Esophagus mucosa (tissue), 1 donor: Measurements from ENCODE around the gene EOMES. TPM values are rescaled to one million over a fixed set of nuclear protein-coding genes. Genes with fewer than 3 reads are reported as not detected.

Source experiments
- ATAC-seq: fragments of 200-7000 bp; cut with Tn5 transposase; one replicate; pipeline ENCODE4 v1.9.1; 2020
- total RNA-seq: library from RNA; stranded (reverse); gene quantifications from one replicate; pipeline ENCODE4 v1.2.4, GENCODE V29; 2023
- donor health status: DM: yes; HTN: yes; CAD: no.

Gene EOMES
- total RNA-seq, 1 donor from 2014 or later, result 0.12 TPM

DNA sequence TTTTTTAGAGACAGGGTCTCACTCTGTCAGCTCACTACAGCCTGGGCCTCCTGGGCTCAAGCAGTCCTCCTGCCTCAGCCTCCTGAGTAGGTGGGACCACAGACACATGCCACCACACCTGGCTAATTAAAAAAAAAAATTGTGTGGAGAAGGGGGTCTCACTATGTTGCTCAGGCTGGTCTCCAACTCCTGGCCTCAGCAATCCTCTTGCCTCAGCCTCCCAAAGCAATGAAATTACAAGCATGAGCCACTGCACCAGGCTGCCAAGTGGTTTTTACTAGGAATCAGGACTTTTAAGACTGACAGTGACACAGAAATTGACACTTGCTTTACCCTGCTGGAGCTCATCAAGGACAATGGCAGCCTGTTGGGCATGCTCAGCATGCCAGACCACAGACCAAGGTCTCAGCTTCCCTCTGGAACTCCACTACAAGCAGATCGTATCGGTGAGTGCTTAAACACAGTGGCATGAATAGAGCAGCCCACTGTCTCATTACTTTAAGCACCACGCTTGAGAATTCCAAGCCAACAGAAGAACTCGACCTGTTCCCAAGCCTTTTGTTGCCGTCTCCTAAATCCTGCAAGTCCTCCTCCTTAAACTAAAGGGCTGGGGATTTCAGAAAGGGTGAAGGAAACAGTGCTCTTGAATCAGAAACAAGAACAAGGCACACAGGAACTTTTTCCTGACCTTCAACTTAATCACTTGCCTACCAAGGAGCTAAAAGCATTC, 41.4 kb downstream of the EOMES start:
- no peak for ATAC-seq

DNA sequence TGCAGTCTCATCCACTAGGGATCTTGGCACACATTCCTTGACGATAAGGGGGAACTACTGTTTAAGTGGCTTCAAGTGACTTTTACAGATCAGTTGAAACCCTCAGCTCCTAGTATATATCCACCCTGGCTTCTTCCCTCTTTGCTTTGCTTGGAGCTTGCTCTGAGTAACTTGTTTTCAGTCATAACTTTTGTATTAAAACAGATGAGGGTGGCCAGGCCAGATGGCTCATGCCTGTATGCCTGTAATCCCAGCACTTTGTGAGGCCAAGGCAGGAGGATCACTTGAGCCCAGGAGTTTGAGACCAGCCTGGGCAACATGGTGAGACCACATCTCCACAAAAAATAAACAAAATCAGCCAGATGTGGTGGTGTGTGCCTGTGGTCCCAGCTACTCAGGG, 42.4 kb downstream of the EOMES start:
- ATAC-seq, result no peak

DNA sequence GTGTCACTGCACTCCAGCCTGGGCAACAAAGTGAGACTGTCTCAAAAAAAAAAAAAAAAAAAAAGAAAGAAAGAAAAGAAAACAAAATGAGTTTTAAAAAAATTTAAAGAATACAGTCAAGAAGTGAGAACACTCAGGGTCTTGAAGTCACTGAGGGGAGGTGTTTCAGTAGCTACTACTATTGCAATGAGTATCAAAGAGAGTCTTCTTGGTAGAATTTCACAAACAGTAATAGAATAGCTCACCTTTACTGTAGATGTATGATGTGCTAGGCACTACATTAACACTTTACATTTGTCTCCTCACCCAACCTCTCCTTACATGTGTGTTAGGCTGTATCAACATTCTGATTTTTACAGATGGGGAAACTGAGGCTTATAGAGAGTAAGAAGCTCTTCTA, 43.9 kb downstream of the EOMES start:
- no peak for ATAC-seq

DNA sequence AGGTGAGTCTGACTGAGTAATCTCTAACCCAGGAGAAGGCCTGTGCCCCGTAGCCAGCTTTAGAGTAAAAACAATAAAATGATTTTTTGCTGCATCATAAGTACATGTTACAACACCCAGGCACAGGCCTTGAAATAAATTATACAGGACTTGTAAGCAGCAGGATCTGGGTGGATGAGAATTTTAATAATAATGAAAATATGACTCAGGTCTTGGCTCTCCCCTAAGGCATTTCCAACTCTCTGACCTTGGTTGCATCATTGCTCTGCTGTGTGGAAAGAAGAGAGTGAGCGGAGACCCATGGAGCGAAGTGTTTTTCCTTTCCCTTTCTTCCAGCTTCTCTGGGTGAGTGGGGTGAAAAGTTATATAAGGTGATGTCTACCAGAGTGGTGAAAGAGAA, 44.6 kb downstream of the EOMES start:
- peak; percentile 95 for ATAC-seq

DNA sequence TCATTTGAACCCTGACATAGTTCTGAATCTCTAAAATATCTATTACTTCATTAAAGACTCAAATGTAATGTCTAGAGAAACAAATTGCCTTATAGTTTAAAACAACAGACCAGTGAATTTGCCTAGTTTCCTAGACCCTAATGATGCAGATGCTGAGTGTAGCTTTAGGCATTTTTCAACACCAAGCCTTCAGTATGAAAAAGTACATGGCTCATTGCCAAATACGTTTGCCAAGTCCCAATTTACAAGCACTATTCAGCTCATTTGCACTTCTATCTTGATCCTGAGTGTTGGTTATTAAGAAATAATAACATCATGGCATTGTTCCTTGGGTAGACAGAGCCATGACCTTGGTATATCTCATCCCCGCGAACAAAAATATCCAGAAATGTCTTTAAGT, 46.8 kb downstream of the EOMES start:
- no peak for ATAC-seq

DNA sequence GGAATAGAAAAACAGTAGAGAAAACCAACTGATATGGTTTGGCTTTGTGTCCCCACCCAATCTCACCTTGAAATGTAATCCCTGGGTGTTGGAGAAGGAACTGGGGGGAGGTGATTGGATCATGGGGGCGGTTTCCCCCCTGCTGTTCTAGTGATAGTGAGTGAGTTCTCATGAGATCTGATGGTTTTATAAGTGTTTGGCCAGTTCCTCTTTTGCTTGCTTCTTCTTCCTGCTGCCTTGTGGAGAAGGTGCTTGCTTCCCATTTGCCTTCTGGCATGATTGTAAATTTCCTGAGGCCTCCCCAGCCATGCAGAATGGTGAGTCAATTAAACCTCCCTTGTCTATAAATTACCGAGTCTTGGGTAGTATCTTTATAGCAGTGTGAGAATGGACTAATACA, 48.4 kb downstream of the EOMES start:
- ATAC-seq, result no peak

DNA sequence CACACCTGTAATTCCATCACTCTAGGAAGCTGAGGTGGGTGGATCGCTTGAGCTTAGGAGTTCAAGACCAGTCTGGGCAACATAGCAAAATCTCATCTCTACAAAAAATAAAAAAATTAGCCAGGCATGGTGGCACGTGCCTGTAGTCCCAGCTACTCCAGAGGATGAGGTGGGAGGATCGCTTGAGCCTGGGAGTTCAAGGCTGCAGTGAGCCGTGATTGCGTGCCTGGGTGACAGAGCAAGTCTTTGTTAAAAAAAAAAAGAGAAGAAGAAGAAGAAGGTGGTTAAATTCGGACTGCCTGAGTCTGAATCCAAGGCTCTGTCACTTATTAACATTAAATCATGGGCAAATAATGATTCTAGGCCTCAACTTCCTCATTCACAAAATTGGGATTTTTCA, 51.0 kb downstream of the EOMES start:
- ATAC-seq, result no peak

DNA sequence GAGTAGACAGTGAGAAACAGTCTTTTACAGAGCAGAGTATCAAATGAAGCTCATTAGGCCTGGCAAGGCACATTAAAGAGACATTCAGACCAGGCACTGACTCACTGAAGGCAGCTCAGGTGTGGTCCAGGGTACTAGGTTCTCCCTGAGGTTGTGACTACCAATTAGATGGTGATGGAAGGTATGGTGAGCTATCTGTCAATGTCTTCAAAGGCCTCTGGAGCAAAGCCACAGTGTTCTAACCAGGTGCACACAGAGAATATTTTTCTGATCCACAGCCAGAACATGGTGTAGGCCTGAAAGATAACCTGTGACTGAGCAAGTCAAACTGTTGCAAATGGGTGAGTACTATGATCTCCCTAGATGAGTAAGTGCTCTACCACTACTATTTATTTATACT, 51.5 kb downstream of the EOMES start:
- ATAC-seq, result peak; percentile 83

DNA sequence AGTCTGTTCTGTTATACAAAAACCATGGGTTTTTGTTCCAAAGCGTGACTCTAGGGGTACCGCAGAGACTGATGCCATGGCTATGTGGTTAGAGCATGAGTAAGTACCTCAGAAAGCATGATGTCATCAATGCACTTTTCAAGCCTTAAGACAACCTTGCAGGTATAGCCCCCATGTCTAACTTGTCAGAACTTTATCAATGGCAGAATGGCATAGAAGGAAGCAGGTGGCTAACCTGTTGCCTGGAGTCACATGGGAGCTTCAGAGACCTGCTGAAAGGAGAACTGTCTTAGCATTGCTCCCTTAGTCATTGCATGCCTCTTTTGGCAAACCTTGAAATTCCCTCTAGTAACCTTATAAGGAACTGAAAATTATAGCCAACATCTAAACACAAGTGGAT, 52.5 kb downstream of the EOMES start:
- peak; percentile 48 for ATAC-seq

DNA sequence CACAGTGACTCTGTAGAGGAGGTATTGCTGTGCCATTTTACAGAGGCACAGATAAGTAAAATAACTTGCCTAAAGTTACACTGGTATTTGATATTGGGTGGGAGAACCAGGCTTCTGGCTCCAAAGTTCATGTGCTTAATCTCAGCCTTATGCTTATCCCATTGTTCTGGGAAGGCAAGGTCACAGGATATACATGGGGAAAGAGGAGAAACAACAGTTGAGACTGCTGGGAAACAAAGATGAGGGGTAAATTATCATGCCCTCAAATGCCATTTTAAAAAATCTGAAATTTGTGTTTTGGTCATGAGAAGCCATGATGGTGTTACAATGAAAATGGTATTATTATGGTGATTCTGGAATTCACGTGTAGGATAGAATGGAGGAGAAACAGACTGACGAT, 54.4 kb downstream of the EOMES start:
- no peak for ATAC-seq

DNA sequence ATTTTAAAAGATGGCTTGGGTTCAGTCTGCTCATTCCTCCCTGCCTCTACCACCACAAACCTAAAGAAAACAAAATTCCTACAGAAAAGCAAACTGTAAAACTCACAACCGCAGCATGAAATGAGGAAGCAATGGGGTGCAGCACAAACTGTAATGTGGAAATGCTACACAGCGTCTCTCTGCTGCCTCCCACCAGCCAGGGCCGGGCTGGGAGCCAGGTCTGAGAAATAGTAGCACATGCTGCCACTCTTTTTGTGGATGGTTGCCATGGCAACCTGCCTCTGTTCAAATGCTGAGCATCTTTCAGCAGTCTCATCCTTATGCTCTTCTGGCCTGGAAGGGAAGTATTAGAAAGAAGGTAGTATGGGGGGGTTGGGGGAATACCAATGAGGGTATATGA, 55.4 kb downstream of the EOMES start:
- peak; percentile 40 for ATAC-seq

DNA sequence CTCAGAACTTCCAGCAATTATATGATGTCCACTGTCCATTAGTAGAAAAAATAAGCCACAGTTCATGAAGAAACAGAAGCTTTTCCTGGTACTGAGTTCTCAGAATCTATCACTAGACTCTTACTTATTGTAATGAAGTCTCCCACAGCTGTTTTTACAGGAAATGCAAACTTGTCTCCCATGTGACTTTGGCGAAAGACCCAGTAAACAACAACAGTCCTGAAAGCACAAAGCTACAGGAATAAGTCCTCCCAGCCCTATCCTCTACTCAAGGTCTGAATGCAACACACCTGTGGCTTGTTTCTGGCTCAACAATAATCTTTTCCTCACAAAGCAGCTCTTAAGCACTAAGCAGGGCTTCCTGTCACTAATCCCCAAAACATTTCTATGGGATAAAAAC, 55.9 kb downstream of the EOMES start:
- no peak for ATAC-seq

Other genes with a start within 250 kb of the EOMES start
- gene SLC4A7, start 237.9 kb downstream of the EOMES start, total RNA-seq, result 17.3 TPM